IMR-90 (cell line): ENCODE data around the gene CCDC12.

Source experiments
- BHLHE40 ChIP-seq: fragments of 150-350 bp; IDR thresholded peaks from 2 replicates; pipeline ENCODE4 v1.6.1; 2016; ENCODE audit warnings: mild to moderate bottlenecking, low read depth, low read length
- CEBPB ChIP-seq: IDR thresholded peaks from 2 replicates; pipeline ENCODE4 v1.6.1; 2012; ENCODE audit warnings: low read depth, low read length, improper control_type of control experiment
- CTCF ChIP-seq: conservative IDR thresholded peaks from 2 replicates; pipeline ENCODE4 v1.5.1; 2012; ENCODE audit warnings: mild to moderate bottlenecking, low read depth, low read length, improper control_type of control experiment
- ELK1 ChIP-seq: fragments of 150-350 bp; IDR thresholded peaks from 2 replicates; pipeline ENCODE4 v1.6.1; 2016; ENCODE audit warnings: low read depth, mild to moderate bottlenecking, low read length, moderate library complexity, borderline replicate concordance
- MAFK ChIP-seq: IDR thresholded peaks from 2 replicates; pipeline ENCODE4 v1.6.1; 2012; ENCODE audit warnings: low read depth, low read length, improper control_type of control experiment
- MAZ ChIP-seq: IDR thresholded peaks from 2 replicates; pipeline ENCODE4 v1.6.1; 2012; ENCODE audit warnings: low read depth, mild to moderate bottlenecking, low read length, improper control_type of control experiment, moderate library complexity, borderline replicate concordance
- MXI1 ChIP-seq: IDR thresholded peaks from 2 replicates; pipeline ENCODE4 v1.6.1; 2012; ENCODE audit warnings: low read depth, mild to moderate bottlenecking, low read length, moderate library complexity, borderline replicate concordance
- POLR2A ChIP-seq: IDR thresholded peaks from 2 replicates; pipeline ENCODE4 v1.6.1; 2012; ENCODE audit warnings: mild to moderate bottlenecking, low read depth, low read length
- RAD21 ChIP-seq: IDR thresholded peaks from 2 replicates; pipeline ENCODE4 v1.6.1; 2012; ENCODE audit warnings: low read length, improper control_type of control experiment
- RCOR1 ChIP-seq: IDR thresholded peaks from 2 replicates; pipeline ENCODE4 v1.6.1; 2012; ENCODE audit warnings: mild to moderate bottlenecking, low read length, improper control_type of control experiment; ENCODE audit not compliant: insufficient replicate concordance
- RFX5 ChIP-seq: IDR thresholded peaks from 2 replicates; pipeline ENCODE4 v1.8.0; 2012; ENCODE audit warnings: low read depth, mild to moderate bottlenecking, low read length, moderate library complexity
- SMC3 ChIP-seq: fragments of 150-350 bp; IDR thresholded peaks from 2 replicates; pipeline ENCODE4 v1.6.1; 2016; ENCODE audit warnings: low read depth, mild to moderate bottlenecking, antibody characterized with exemption, low read length, moderate library complexity
- USF2 ChIP-seq: fragments of 150-350 bp; IDR thresholded peaks from 2 replicates; pipeline ENCODE4 v1.6.1; 2017; ENCODE audit warnings: mild to moderate bottlenecking, antibody characterized with exemption, low read length, low read depth

GRCh38 chr3:46955801-46956259 is 20.7 kb downstream of the CCDC12 start:
- no peak for TF ChIP-seq POLR2A
- TF ChIP-seq CTCF: no peak
- no peak for TF ChIP-seq SMC3
- no peak for TF ChIP-seq RAD21
- no peak for TF ChIP-seq USF2
- no peak for TF ChIP-seq BHLHE40
- peak; percentile 33; the same call in 1 of the 2 replicates for TF ChIP-seq CEBPB
- TF ChIP-seq ELK1: no peak
- TF ChIP-seq RCOR1: no peak
- no peak for TF ChIP-seq RFX5
- TF ChIP-seq MAZ: no peak
- no peak for TF ChIP-seq MXI1
- no peak for TF ChIP-seq MAFK
